Stimulated activated naive CD8-positive, alpha-beta T cell treated with anti-CD3 and anti-CD28 coated beads, Interleukin-15, Interleukin-2, amounts not matched to agents 100 U/mL and 50 U/mL, for 24 hours (primary cell): ENCODE results near the gene ZMYND10.
A peak's percentile ranks its signal among the peaks of the same experiment; 100 is the strongest.

Experiments
- ATAC-seq: fragments of 150-1000 bp; cut with Tn5 transposase; one replicate; pipeline ENCODE4 v1.10.0; 2021
- DNase-seq: peaks from one replicate; pipeline ENCODE4 v3.0.0; 2021

Gene ZMYND10

GRCh38 chr3:50345586-50346234 lies at the start of gene ZMYND10:
Gene ZMYND10, minus strand, starts transcription at chr3:50345732. Its CDS starts 153 bp downstream, at chr3:50345579.
- DNase-seq, result peak; percentile 82
- peak; percentile 11 for ATAC-seq

DNA sequence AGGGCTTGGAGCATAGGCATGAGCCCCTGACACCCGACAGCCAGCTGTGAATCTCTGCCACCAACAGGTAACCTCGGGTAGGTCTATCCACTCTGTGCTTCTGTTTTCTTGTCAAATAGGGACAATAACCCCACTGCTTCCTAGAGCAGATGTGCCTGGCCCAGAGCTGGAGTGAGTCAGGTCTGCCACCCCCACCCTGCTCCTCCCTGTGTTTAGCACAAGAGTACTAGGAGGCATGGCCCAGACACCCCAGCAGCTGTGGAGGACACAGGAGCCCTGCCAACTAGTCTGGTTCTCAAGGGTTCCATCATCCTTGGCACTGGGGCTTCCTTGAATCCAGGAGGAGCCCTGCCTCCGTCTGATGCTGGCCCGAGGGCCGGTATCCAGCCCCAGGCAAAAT lies 47.5 kb upstream of the ZMYND10 start:
- ATAC-seq (no peak), DNase-seq (no peak)

GRCh38 chr3:50392101-50392715 lies 46.7 kb upstream of the ZMYND10 start:
- ATAC-seq (no peak), DNase-seq (no peak)

DNA sequence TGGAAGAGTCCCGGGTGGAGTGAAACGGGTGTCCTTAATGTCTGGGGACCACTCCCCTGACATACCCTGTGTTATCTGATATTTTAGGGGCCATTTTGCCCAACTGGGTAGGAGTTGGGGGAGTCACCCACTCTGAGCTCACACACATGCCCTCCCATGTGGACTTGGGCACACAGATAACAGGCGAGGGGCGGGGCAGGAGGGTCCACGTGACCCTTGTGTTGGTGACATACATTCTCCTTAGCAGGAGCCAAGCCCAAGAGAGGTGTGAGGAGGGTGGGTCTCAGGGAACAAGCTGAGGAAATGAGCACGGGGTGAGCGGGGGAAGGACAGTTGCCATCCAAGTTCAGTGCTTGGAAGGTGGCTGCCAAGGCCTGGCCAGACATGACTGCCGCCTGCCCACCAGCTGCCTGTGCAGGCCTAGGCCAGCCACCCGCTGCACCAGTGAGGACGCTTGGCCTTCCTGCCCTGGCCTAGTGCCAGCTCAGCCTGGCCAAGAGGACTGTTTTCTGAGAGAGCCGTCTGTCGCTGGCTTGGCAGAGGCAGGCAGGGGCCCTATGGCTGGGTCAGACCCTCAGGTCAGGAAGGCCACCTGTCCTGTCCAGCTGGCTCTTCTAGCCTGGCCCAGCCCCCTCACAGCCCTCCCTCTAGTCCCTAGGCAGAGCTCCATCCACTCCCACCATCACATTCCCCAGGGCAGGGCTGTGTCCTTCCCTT lies 45.1 kb upstream of the ZMYND10 start:
- DNase-seq, result no peak
- no peak for ATAC-seq

GRCh38 chr3:50389414-50389767 lies 43.9 kb upstream of the ZMYND10 start:
- DNase-seq, result no peak
- ATAC-seq, result no peak

DNA sequence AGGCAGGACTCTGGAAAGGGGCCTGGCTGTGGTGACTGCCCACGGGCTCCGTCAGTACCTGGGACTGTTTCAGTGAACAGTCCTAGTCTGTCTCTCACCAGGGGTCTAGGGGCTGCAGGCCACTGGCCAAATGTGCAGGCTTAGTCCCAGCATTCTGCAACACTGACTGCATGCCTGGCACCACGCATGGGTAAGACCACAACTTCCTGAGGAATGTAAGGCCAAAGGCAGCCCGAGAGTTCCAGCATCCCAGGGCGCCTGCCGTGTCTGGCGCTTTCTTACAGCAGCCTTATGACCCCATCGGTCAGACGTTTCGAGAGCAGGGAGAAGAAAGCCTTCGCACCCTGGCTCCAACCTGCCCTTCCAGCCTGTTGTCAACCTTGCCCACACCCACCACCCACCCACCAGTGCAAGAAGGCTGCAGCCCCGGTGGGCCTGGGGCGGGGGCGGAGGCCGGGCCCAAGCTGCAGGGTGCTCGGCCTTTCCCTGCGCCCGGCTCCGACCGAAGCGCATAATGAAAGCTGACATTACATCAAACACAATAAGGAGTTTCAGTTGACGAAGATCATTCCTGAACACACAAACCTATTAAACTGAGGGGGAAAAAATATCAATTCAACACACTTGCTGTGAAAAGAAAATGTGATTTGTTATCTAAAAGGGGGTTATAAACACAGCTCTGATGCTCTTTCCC lies 43.3 kb upstream of the ZMYND10 start:
- no peak for ATAC-seq
- no peak for DNase-seq

DNA sequence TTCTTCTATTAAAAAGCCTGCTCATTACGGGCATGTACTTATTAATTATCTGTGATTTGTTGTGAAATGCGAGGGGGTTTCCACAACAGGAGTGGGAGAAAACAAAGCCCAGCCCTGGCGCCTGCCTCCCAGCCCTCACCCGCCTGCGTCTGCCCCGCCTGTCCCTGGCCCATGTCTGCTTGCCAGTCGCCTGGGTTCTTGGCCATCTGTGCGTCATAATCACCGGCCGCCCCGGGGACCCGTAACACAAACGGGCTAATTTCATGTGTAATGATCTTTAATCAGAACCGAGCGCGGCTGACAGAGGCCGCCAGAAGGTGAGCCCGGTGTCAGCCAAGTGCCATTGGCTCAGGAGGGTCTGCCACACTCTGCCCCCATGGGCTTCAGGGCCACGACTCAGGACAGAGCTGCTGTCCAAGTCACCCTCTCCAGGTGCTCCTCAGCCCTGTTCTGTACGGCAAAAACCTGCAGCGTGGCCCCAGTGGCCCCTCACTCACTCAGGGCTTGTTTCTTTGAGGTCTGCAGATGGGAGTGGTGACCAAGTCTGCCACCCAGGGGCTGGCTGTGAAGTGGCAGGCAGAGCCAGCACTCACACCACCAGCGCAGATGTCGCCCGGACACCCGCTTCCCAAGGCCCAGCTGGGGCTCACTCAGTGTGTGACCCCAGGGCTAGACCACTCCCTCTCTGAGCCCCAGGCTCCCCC lies 42.6 kb upstream of the ZMYND10 start:
- no peak for ATAC-seq
- no peak for DNase-seq

DNA sequence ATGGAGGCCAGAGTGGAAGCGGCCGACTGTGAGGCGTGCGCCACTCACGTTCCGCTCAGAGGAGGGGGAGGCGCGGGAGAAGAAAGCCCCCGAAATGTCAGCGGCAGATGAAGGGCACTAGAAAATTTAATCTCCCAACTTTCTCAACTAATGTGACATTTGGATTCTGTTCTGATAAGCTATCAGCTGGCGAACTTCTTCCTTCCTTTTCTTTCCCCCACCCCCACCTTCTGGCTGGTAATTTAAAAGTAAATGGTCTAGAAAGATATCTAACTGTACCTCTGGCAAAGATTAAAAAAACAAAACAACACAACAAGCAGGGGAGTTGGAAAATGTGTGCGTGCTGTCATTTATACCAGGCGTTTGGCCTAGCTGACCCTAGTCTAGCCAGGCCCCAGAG lies 40.2 kb upstream of the ZMYND10 start:
- ATAC-seq, result no peak
- no peak for DNase-seq

DNA sequence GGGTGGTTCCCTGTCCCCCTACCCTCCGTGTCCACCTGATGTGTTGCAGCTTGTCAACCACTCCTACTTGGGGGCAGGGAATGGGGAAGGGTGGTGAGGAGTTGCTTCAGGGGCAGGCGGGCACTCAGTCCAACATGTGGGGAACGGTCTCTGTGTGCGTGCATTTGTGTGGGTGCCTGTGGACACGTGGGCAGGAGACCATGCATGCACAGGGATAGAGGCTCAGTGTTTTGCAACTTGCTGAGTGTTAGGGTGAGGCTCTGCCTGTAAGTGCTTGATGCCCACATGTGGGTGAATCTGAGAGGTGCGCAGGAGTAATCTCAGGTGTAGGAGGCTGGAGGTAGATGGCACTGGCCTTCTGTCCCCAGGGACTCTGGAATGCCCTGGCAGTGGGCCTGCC lies 38.2 kb upstream of the ZMYND10 start:
- no peak for DNase-seq
- ATAC-seq, result no peak

DNA sequence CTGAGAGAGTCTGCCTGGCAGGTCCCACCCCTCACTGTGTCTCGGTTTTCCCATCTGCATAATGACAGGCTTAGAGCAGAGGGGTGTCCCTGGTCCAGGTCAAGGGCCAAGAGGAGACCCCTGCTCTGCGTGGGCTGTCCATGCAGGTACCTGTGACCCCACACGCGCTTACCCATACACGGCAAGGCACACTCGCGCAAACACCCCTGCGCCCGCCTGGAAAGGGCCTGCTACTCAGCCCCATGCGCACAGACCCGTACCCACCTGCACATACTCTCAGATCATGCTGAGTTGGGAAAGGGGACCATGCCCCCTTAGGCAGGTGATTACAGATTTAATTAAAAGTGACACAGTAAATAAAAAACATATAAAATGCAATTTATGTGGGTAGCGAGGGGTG lies 37.2 kb upstream of the ZMYND10 start:
- no peak for ATAC-seq
- DNase-seq, result no peak

DNA sequence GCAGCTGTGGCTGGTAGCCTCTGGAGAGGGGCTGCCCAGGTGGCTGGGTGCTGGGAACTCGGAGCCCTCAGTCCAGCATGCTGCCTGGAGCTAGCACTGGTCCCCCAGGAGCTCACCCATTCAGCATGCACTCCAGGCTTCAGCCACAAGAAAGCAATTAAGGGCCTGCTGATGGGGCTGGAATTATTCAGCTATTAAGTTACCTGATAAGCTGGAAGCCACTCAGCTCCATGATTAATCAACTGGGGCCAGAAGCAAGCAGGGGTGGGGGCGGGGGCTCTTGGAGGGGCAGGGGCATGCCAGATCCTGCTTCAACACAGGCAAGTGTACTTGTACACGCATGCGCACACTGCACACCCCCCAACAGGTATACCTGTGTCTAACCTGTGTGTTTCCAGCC lies 35.9 kb upstream of the ZMYND10 start:
- ATAC-seq, result no peak
- no peak for DNase-seq

DNA sequence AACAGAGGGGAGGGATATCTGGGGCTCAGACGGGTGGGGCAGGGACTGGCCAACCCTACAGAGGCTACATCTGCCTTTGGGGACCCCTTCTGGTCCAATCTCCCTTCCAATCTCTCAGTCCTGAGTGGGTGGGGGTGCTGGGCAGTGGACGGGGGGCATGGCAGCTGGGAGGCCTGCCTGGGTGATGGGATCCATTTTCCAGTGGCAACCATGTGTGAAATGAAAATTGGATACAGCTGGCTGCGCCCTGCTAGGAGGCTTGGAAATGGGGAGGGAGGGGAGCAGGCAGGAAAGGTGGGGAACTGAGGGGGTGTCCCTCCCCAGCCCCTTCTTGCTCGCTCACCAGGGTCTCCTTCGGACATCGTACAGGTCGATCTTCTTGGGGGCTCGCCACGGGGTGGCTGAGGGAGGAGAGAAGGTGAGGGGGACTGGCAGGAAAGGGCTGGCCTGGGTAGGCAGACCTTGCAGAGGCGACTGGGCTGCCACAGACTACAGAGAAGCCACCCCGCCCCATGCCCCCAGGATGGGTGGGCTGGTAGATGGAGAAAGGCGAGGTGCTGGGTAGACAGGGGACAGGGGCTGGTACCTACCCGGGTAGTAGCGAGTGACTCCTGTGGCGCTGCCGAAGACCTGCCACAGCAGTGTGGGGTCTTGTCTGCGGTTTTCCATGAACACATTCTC lies 35.0 kb upstream of the ZMYND10 start:
- ATAC-seq (no peak), DNase-seq (no peak)

- DNase-seq (no peak), ATAC-seq (no peak)
Observed at GRCh38 chr3:50378757-50379156, 33.2 kb upstream of the ZMYND10 start.

DNA sequence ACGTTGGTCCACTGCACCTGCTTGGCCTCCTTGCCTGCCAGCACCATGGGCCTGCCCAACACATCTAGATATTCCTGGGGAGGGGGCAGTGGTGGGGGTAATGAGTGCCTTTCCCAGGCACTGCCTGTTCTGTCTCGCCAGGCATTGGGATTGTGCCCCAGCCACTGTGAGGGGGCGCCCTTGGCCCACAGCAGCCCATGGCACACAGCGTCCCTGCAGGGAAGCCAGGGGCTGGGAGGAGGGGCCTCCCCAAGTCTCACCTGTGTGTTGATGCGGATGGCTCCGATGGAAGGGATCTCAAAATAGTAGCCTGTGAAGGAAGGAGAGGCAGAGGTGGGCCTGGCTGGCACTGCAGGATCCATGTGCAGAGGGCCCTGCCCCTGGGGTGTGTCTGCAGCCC lies 32.5 kb upstream of the ZMYND10 start:
- ATAC-seq (no peak), DNase-seq (no peak)

- DNase-seq, result no peak
- ATAC-seq, result no peak
Observed at GRCh38 chr3:50375258-50375931, 29.9 kb upstream of the ZMYND10 start.

DNA sequence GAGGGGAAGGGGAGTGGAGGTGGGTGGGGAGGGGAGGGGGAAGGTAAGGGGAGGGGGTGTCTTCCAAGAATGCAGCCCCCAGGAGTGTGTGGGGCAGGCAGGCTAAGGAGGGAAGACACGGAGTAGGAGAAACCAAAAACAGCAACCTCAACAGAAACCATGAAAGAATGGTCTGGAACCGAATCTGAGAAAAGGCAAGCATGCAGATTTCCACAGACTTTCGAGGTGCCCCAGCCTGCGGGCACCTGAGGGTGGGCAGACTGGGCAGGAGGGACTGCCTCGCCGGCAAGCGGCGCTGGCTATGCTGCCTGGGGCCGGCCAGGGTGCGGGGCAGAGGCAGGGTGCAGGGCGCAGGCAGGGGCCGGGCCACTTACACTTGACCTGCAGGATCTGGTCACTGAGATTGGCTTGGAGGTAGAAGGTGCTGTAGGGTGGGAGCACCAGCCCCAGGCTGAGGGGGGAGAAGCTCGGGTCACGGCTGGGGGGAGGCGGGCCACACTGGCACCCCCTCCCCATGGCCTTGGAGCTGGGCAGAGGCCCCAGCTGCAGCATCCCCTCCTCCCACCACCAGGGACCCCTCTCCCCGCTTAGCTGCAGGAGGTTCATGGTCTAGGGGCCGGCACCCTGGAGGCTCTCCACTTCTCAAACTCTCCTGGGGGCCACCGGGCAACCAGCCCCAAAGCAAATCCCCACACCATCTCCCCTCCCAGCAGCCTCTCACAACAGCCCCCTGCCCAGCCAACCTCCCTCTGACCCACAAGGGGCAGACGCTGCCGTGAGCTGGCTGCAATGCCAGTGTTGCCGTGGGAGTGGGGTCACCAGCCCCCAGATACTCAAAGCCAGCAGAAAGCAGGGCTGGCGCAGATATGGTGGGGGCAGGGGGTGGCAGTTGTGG lies 29.1 kb upstream of the ZMYND10 start:
- DNase-seq (no peak), ATAC-seq (no peak)

GRCh38 chr3:50373146-50374051 lies 27.9 kb upstream of the ZMYND10 start:
- ATAC-seq (no peak), DNase-seq (no peak)

GRCh38 chr3:50372349-50372748 lies 26.8 kb upstream of the ZMYND10 start:
- no peak for DNase-seq
- ATAC-seq, result no peak

DNA sequence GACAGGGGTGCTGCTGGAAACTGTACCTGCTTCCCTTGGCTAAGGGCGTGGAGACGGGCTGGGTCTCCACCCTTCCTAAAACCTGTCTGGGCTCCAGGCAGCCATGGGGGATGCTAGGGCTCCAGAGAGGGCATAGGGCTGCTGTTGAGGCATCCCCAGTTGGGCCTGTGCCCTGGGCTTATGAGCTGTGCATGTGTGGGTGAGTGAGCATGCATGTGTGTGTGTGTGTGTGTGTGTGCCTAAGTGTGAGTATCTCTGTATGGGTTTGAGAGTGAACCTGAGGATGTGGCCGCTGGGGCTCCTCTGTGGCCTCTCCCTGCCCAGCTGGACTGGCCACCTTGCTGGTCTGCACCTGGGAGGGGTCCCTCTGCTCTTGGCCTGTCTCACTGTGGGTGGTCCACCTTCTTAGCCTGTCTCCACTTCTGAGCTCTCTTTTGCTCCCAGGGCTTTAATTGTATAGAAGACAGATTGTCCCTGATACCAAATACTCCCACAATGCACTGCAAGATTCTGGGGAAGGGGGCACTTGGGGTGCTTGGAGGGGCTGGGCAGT lies 25.7 kb upstream of the ZMYND10 start:
- no peak for DNase-seq

More for the DNA sequence above, 25.7 kb upstream of the ZMYND10 start:
- ATAC-seq, result no peak
